Neural crest cell (in vitro differentiated cells): Measurements from ENCODE around the gene USP35. TPM values are rescaled to one million over a fixed set of nuclear protein-coding genes. Genes with fewer than 3 reads are reported as not detected.

Experiments
- DNase-seq: peaks from one replicate; pipeline ENCODE4 v3.0.0; 2021; ENCODE audit warnings: low read depth, mixed read lengths, low spot score
- H3K27ac Mint-ChIP-seq: one replicate; pipeline ENCODE4 v1.8.0; 2021; ENCODE audit warnings: mild to moderate bottlenecking, mixed read lengths; ENCODE audit not compliant: unreplicated experiment
- H3K27me3 Mint-ChIP-seq: 2 replicates; pipeline ENCODE4 v1.8.0; 2021; ENCODE audit warnings: low read depth, mild to moderate bottlenecking, mixed read lengths
- H3K36me3 Mint-ChIP-seq: 2 replicates; pipeline ENCODE4 v1.8.0; 2021; ENCODE audit warnings: low read depth, mild to moderate bottlenecking, mixed read lengths
- H3K4me1 Mint-ChIP-seq: 2 replicates; pipeline ENCODE4 v1.8.0; 2021; ENCODE audit warnings: mixed read lengths
- H3K4me3 Mint-ChIP-seq: one replicate; pipeline ENCODE4 v1.8.0; 2021; ENCODE audit warnings: mild to moderate bottlenecking, mixed read lengths
- H3K9me3 Mint-ChIP-seq: 2 replicates; pipeline ENCODE4 v1.8.0; 2021; ENCODE audit warnings: mixed read lengths
- CTCF ChIP-seq: fragments of 200-600 bp; sonication (generic); conservative IDR thresholded peaks from 2 replicates; pipeline ENCODE4 v1.5.0; 2021; ENCODE audit warnings: antibody characterized with exemption, mild to moderate bottlenecking
- total RNA-seq: library from RNA; stranded (reverse); gene quantifications from 2 replicates; pipeline ENCODE4 v1.2.1, GENCODE V29; 2021

Gene USP35
- total RNA-seq, 1 donor from 2014 or later: 11.1 TPM

GRCh38 chr11:78224506-78224905, 35.8 kb downstream of the USP35 start:
- Mint-ChIP-seq H3K27me3 (no peaks in the 10 kb centered on the region), H3K36me3 (peaks cover 26% of the 10 kb centered on the region), H3K9me3 (no peaks in the 10 kb centered on the region), H3K4me1 (no peaks in the 10 kb centered on the region), H3K27ac (no peak overlapping the region), H3K4me3 (no peak overlapping the region)
- no peak for TF ChIP-seq CTCF
- no peak for DNase-seq

- peak overlapping the region; percentile 8 for H3K27ac Mint-ChIP-seq
- H3K4me3 Mint-ChIP-seq: no peak overlapping the region
- H3K27me3 Mint-ChIP-seq: no peaks in the 10 kb centered on the region
Measured at GRCh38 chr11:78224906-78225420, 36.2 kb downstream of the USP35 start.

GRCh38 chr11:78226684-78227680, 38.3 kb downstream of the USP35 start:
- TF ChIP-seq CTCF: no peak
- Mint-ChIP-seq H3K36me3 (peaks cover 15% of the 10 kb centered on the region), H3K4me3 (no peak overlapping the region), H3K4me1 (no peaks in the 10 kb centered on the region), H3K9me3 (no peaks in the 10 kb centered on the region), H3K27me3 (no peaks in the 10 kb centered on the region), H3K27ac (no peak overlapping the region)
- no peak for DNase-seq

More at GRCh38 chr11:78224906-78225420, 36.2 kb downstream of the USP35 start:
- no peaks in the 10 kb centered on the region for H3K4me1 Mint-ChIP-seq
- no peaks in the 10 kb centered on the region for H3K9me3 Mint-ChIP-seq
- no peak for DNase-seq
- no peak for TF ChIP-seq CTCF
- peaks cover 26% of the 10 kb centered on the region for H3K36me3 Mint-ChIP-seq

DNA sequence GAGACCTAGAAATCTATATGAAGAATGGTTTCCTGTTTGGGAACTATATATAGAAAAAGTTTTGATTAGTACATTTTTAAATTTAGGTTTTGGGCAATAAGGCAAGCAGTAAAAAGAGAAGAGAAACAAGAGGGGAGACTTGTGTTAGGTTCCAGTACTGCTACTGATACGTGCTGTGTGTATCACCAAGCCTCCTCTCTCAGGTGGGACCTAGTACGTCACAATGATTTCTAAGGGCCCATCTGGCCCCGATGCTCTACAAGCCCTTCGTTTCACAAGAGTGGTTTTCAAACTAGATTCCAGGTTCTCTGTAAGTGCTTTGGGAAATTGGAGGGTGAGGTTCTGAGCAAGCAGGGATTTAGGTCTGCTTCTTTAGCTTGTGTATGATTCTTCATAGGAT, 39.2 kb downstream of the USP35 start:
- Mint-ChIP-seq H3K4me1 (no peaks in the 10 kb centered on the region), H3K27me3 (no peaks in the 10 kb centered on the region), H3K4me3 (no peak overlapping the region), H3K27ac (no peak overlapping the region), H3K9me3 (no peaks in the 10 kb centered on the region), H3K36me3 (peaks cover 15% of the 10 kb centered on the region)
- TF ChIP-seq CTCF: no peak
- DNase-seq: no peak

- no peaks in the 10 kb centered on the region for H3K4me1 Mint-ChIP-seq
- no peak overlapping the region for H3K27ac Mint-ChIP-seq
- H3K4me3 Mint-ChIP-seq: no peak overlapping the region
- H3K9me3 Mint-ChIP-seq: no peaks in the 10 kb centered on the region
- DNase-seq: no peak
- TF ChIP-seq CTCF: peak; percentile 68
- H3K27me3 Mint-ChIP-seq: no peaks in the 10 kb centered on the region
- H3K36me3 Mint-ChIP-seq: peaks cover 14% of the 10 kb centered on the region
Measured at GRCh38 chr11:78228467-78228866, 39.7 kb downstream of the USP35 start.
